ENCODE data around the gene TSPOAP1.
A peak's percentile ranks its signal among the peaks of the same experiment; 100 is the strongest.
"Not testable (repeated sequence)": the region's sequence is repeated elsewhere in the genome, so short reads cannot be mapped to it uniquely, and the experiment has no call there.

TSPOAP1 gene

GRCh38 chr17:58362368-58363014, 33.9 kb upstream of the TSPOAP1 start:
- no peak for DNase-seq (ENCODE audit: low read depth)

GRCh38 chr17:58360296-58361063, 31.9 kb upstream of the TSPOAP1 start:
- no peak for DNase-seq (ENCODE audit: low read depth)

- DNase-seq (ENCODE audit: low read depth), result no peak
These were observed 30.0 kb upstream of the TSPOAP1 start for GRCh38 chr17:58358408-58359172.

GRCh38 chr17:58357312-58358297, 29.0 kb upstream of the TSPOAP1 start:
- DNase-seq (ENCODE audit: low read depth), result no peak

GRCh38 chr17:58356231-58356630, 27.6 kb upstream of the TSPOAP1 start:
- no peak for DNase-seq (ENCODE audit: low read depth)

GRCh38 chr17:58354541-58355216, 26.1 kb upstream of the TSPOAP1 start:
- no peak for DNase-seq (ENCODE audit: low read depth)

- DNase-seq (ENCODE audit: low read depth), result no peak
These were observed 24.8 kb upstream of the TSPOAP1 start for GRCh38 chr17:58353389-58353825.

- no peak for DNase-seq (ENCODE audit: low read depth)
These were observed 24.2 kb upstream of the TSPOAP1 start for GRCh38 chr17:58352596-58353388.

- peak; percentile 82 for DNase-seq (ENCODE audit: low read depth)
These were observed 23.4 kb upstream of the TSPOAP1 start, which contains the start of gene SUPT4H1 for GRCh38 chr17:58351831-58352595. Gene SUPT4H1, minus strand, starts transcription at chr17:58352201. Its CDS starts 66 bp downstream, at chr17:58352135.

GRCh38 chr17:58351182-58351581, 22.6 kb upstream of the TSPOAP1 start:
- no peak for DNase-seq (ENCODE audit: low read depth)

- no peak for DNase-seq (ENCODE audit: low read depth)
These were observed 19.4 kb upstream of the TSPOAP1 start for GRCh38 chr17:58348038-58348437.

GRCh38 chr17:58345500-58345899, 16.9 kb upstream of the TSPOAP1 start:
- no peak for DNase-seq (ENCODE audit: low read depth)

GRCh38 chr17:58344791-58345157, 16.2 kb upstream of the TSPOAP1 start:
- DNase-seq (ENCODE audit: low read depth), result no peak

- DNase-seq (ENCODE audit: low read depth), result peak; percentile 80
These were observed 15.6 kb upstream of the TSPOAP1 start for GRCh38 chr17:58344047-58344790.

GRCh38 chr17:58343131-58343530, 14.5 kb upstream of the TSPOAP1 start:
- no peak for DNase-seq (ENCODE audit: low read depth)

GRCh38 chr17:58341861-58342475, 13.4 kb upstream of the TSPOAP1 start:
- DNase-seq (ENCODE audit: low read depth), result no peak

- not testable (repeated sequence) for DNase-seq (ENCODE audit: low read depth)
These were observed 12.7 kb upstream of the TSPOAP1 start for GRCh38 chr17:58341136-58341860.

Data from stimulated activated CD8-positive, alpha-beta memory T cell treated with anti-CD3 and anti-CD28 coated beads, Interleukin-12 subunit alpha, Interleukin-12 subunit beta, amount 100 ng/mL, for 1 hour (primary cell).